WTC11 (cell line): ENCODE results near the gene AGAP5.
"Not testable (repeated sequence)": the region's sequence is repeated elsewhere in the genome, so short reads cannot be mapped to it uniquely, and the experiment has no call there.

Source experiments
- CREM ChIP-seq: sonication (generic); formaldehyde crosslinking; IDR thresholded peaks from 2 replicates; pipeline ENCODE4 v1.8.1; 2022; ENCODE audit warnings: mild to moderate bottlenecking, missing genetic modification reagents, moderate library complexity
- CTCF ChIP-seq: fragments of 200-600 bp; IDR thresholded peaks from 2 replicates; pipeline ENCODE4 v1.8.0; 2022; ENCODE audit warnings: antibody characterized with exemption
- ELF4 ChIP-seq: sonication (generic); formaldehyde crosslinking; IDR thresholded peaks from 2 replicates; pipeline ENCODE4 v1.8.1; 2022; ENCODE audit warnings: low read depth, mild to moderate bottlenecking, moderate library complexity, missing genetic modification reagents
- HMGXB4 ChIP-seq: sonication (generic); formaldehyde crosslinking; IDR thresholded peaks from 2 replicates; pipeline ENCODE4 v1.8.1; 2023; ENCODE audit warnings: mild to moderate bottlenecking, moderate library complexity, missing genetic modification reagents
- PREB ChIP-seq: sonication (generic); formaldehyde crosslinking; IDR thresholded peaks from 2 replicates; pipeline ENCODE4 v1.8.1; 2022; ENCODE audit warnings: mild to moderate bottlenecking, missing genetic modification reagents, moderate library complexity, borderline replicate concordance
- SP1 ChIP-seq: sonication (generic); formaldehyde crosslinking; conservative IDR thresholded peaks from 2 replicates; pipeline ENCODE4 v1.8.1; 2022; ENCODE audit warnings: missing genetic modification reagents
- TCF7 ChIP-seq: sonication (generic); formaldehyde crosslinking; IDR thresholded peaks from 2 replicates; pipeline ENCODE4 v1.8.0; 2022; ENCODE audit warnings: mild to moderate bottlenecking, low read depth, missing genetic modification reagents, moderate library complexity
- ZNF138 ChIP-seq: sonication (generic); formaldehyde crosslinking; conservative IDR thresholded peaks from 2 replicates; pipeline ENCODE4 v1.8.1; 2022; ENCODE audit warnings: mild to moderate bottlenecking, moderate library complexity, missing genetic modification reagents
- ZNF425 ChIP-seq: fragments of 250-450 bp; sonication (Bioruptor Pico); conservative IDR thresholded peaks from 2 replicates; pipeline ENCODE4 v1.9.0; 2021; ENCODE audit warnings: mild to moderate bottlenecking

GRCh38 chr10:73674546-73674945 lies 23.4 kb downstream of the AGAP5 start:
- TF ChIP-seq CREM (CRISPR knock-in tag); TCF7; CTCF; HMGXB4 (CRISPR knock-in tag); ZNF138 (CRISPR knock-in tag); PREB (CRISPR knock-in tag); ZNF425; ELF4 (CRISPR knock-in tag); SP1 (CRISPR knock-in tag): not testable (repeated sequence)
